ENCODE data around the gene SLC35E1.

SLC35E1 gene

DNA sequence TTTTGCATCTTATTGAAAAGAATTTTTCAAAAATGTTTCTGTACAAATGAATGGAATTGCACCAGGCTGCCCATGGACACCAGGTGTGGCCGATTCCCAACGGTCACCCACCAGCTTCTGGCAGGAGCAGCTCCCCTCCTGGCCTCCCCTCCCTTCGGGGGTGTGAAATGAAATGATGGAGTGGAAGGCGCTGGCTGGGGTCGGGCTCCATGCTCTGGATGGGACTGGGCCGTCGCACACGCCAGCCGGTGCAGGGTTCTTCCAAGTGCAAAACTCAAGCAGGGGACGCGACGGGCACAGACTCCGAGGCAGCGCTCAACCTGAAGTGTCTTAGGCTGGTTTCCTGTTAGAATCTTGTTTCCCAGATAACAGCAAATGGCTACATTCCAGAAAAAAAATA is 54.2 kb downstream of the SLC35E1 start:
- TF ChIP-seq, protein P1, sequence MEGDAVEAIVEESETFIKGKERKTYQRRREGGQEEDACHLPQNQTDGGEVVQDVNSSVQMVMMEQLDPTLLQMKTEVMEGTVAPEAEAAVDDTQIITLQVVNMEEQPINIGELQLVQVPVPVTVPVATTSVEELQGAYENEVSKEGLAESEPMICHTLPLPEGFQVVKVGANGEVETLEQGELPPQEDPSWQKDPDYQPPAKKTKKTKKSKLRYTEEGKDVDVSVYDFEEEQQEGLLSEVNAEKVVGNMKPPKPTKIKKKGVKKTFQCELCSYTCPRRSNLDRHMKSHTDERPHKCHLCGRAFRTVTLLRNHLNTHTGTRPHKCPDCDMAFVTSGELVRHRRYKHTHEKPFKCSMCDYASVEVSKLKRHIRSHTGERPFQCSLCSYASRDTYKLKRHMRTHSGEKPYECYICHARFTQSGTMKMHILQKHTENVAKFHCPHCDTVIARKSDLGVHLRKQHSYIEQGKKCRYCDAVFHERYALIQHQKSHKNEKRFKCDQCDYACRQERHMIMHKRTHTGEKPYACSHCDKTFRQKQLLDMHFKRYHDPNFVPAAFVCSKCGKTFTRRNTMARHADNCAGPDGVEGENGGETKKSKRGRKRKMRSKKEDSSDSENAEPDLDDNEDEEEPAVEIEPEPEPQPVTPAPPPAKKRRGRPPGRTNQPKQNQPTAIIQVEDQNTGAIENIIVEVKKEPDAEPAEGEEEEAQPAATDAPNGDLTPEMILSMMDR (IDR thresholded peaks at IDR 0.05; ENCODE audit: low read length): no peak
- no peak for TF ChIP-seq EZH2 (IDR thresholded peaks at IDR 0.05; ENCODE audit: borderline replicate concordance, low read length)
- Histone ChIP-seq H3K4me2 (ENCODE audit: low read length) (no peak overlapping the region), H3K36me3 (ENCODE audit: insufficient read depth, low read length) (peaks cover 79% of the 10 kb centered on the region), H3F3A (ENCODE audit: insufficient read depth, low read length) (no peaks in the 10 kb centered on the region), H3K4me3 (ENCODE audit: low read depth, low read length, poor library complexity, severe bottlenecking) (no peak overlapping the region), H3K4me1 (ENCODE audit: insufficient read depth, low read length, severe bottlenecking) (no peaks in the 10 kb centered on the region), H2AFZ (ENCODE audit: low read length) (no peak overlapping the region), H3K9ac (ENCODE audit: low read length) (no peak overlapping the region), H3K27ac (ENCODE audit: low read depth, low read length, poor library complexity, severe bottlenecking) (no peak overlapping the region), H3K9me3 (ENCODE audit: low read length) (no peaks in the 10 kb centered on the region), H3K9me2 (ENCODE audit: low read depth, low read length) (no peaks in the 10 kb centered on the region), H3K27me3 (ENCODE audit: insufficient read depth, low read length) (no peaks in the 10 kb centered on the region), H4K20me1 (ENCODE audit: insufficient read depth, low read length) (no peaks in the 10 kb centered on the region), H3K79me2 (ENCODE audit: insufficient read depth, low read length) (no peaks in the 10 kb centered on the region)

GRCh38 chr19:16516923-16517610 is 55.1 kb downstream of the SLC35E1 start:
- no peak overlapping the region for H2AFZ ChIP-seq (ENCODE audit: low read length)
- no peak overlapping the region for H3K9ac ChIP-seq (ENCODE audit: low read length)
- no peak overlapping the region for H3K27ac ChIP-seq (ENCODE audit: low read depth, low read length, poor library complexity, severe bottlenecking)
- no peaks in the 10 kb centered on the region for H4K20me1 ChIP-seq (ENCODE audit: insufficient read depth, low read length)
- H3K9me3 ChIP-seq (ENCODE audit: low read length): no peaks in the 10 kb centered on the region
- no peak overlapping the region for H3K4me3 ChIP-seq (ENCODE audit: low read depth, low read length, poor library complexity, severe bottlenecking)
- H3K4me1 ChIP-seq (ENCODE audit: insufficient read depth, low read length, severe bottlenecking): no peaks in the 10 kb centered on the region
- H3K36me3 ChIP-seq (ENCODE audit: insufficient read depth, low read length): peaks cover 79% of the 10 kb centered on the region
- H3K79me2 ChIP-seq (ENCODE audit: insufficient read depth, low read length): no peaks in the 10 kb centered on the region
- H3K27me3 ChIP-seq (ENCODE audit: insufficient read depth, low read length): no peaks in the 10 kb centered on the region
- H3K9me2 ChIP-seq (ENCODE audit: low read depth, low read length): no peaks in the 10 kb centered on the region
- no peaks in the 10 kb centered on the region for H3F3A ChIP-seq (ENCODE audit: insufficient read depth, low read length)
- H3K4me2 ChIP-seq (ENCODE audit: low read length): no peak overlapping the region
- TF ChIP-seq, protein P1 (IDR thresholded peaks at IDR 0.05; ENCODE audit: low read length): no peak; the same call in 1 of the 2 replicates
- no peak for TF ChIP-seq EZH2 (IDR thresholded peaks at IDR 0.05; ENCODE audit: borderline replicate concordance, low read length)

GRCh38 chr19:16516381-16516780 is 55.8 kb downstream of the SLC35E1 start:
- Histone ChIP-seq H3K9me3 (ENCODE audit: low read length) (no peaks in the 10 kb centered on the region), H2AFZ (ENCODE audit: low read length) (no peak overlapping the region), H3F3A (ENCODE audit: insufficient read depth, low read length) (no peaks in the 10 kb centered on the region), H3K27ac (ENCODE audit: low read depth, low read length, poor library complexity, severe bottlenecking) (no peak overlapping the region), H3K36me3 (ENCODE audit: insufficient read depth, low read length) (peaks cover 77% of the 10 kb centered on the region), H3K4me2 (ENCODE audit: low read length) (no peak overlapping the region), H3K9me2 (ENCODE audit: low read depth, low read length) (no peaks in the 10 kb centered on the region), H4K20me1 (ENCODE audit: insufficient read depth, low read length) (no peaks in the 10 kb centered on the region), H3K4me1 (ENCODE audit: insufficient read depth, low read length, severe bottlenecking) (no peaks in the 10 kb centered on the region), H3K4me3 (ENCODE audit: low read depth, low read length, poor library complexity, severe bottlenecking) (no peak overlapping the region), H3K79me2 (ENCODE audit: insufficient read depth, low read length) (no peaks in the 10 kb centered on the region), H3K9ac (ENCODE audit: low read length) (no peak overlapping the region), H3K27me3 (ENCODE audit: insufficient read depth, low read length) (no peaks in the 10 kb centered on the region)
- no peak for TF ChIP-seq EZH2 (IDR thresholded peaks at IDR 0.05; ENCODE audit: borderline replicate concordance, low read length)
- TF ChIP-seq, protein P1 (IDR thresholded peaks at IDR 0.05; ENCODE audit: low read length): no peak

Data from OCI-LY1 (cell line).